ENCODE measurements around the gene APBB1IP.
"Not testable (repeated sequence)": the region's sequence is repeated elsewhere in the genome, so short reads cannot be mapped to it uniquely, and the experiment has no call there.

Gene APBB1IP

GRCh38 chr10:26557641-26558014, 119.5 kb downstream of the APBB1IP start:
- DNase-seq (ENCODE audit: low read depth) = no peak

- no peak for DNase-seq (ENCODE audit: low read depth)
These were observed 128.6 kb downstream of the APBB1IP start for GRCh38 chr10:26566525-26567350.

- no peak for DNase-seq (ENCODE audit: low read depth)
These were observed 129.2 kb downstream of the APBB1IP start for GRCh38 chr10:26567351-26567721.

GRCh38 chr10:26571655-26572054, 133.5 kb downstream of the APBB1IP start:
- no peak for DNase-seq (ENCODE audit: low read depth)

GRCh38 chr10:26573674-26574073, 135.5 kb downstream of the APBB1IP start:
- no peak for DNase-seq (ENCODE audit: low read depth)

GRCh38 chr10:26574783-26575182, 136.6 kb downstream of the APBB1IP start:
- DNase-seq (ENCODE audit: low read depth) = no peak

GRCh38 chr10:26578371-26578770, 140.2 kb downstream of the APBB1IP start:
- DNase-seq (ENCODE audit: low read depth) = not testable (repeated sequence)

- no peak for DNase-seq (ENCODE audit: low read depth)
These were observed 141.3 kb downstream of the APBB1IP start for GRCh38 chr10:26579256-26580063.

GRCh38 chr10:26586211-26586610, 148.1 kb downstream of the APBB1IP start:
- no peak for DNase-seq (ENCODE audit: low read depth)

- no peak for DNase-seq (ENCODE audit: low read depth)
These were observed 150.5 kb downstream of the APBB1IP start for GRCh38 chr10:26588611-26589010.

- DNase-seq (ENCODE audit: low read depth) = not testable (repeated sequence)
These were observed 151.7 kb downstream of the APBB1IP start for GRCh38 chr10:26589813-26590212.

- DNase-seq (ENCODE audit: low read depth) = no peak
These were observed 155.8 kb downstream of the APBB1IP start for GRCh38 chr10:26593896-26594295.

- not testable (repeated sequence) for DNase-seq (ENCODE audit: low read depth)
These were observed 165.1 kb downstream of the APBB1IP start for GRCh38 chr10:26603283-26603682.

- DNase-seq (ENCODE audit: low read depth) = not testable (repeated sequence)
These were observed 166.4 kb downstream of the APBB1IP start for GRCh38 chr10:26604320-26605093.

GRCh38 chr10:26606389-26606877, 168.3 kb downstream of the APBB1IP start:
- not testable (repeated sequence) for DNase-seq (ENCODE audit: low read depth)

GRCh38 chr10:26612151-26612915, 174.2 kb downstream of the APBB1IP start:
- DNase-seq (ENCODE audit: low read depth) = no peak
